Activated CD8-positive, alpha-beta memory T cell treated with anti-CD3 and anti-CD28 coated beads for 36 hours (primary cell): Measurements from ENCODE around the gene GTF2H2C. TPM values are rescaled to one million over a fixed set of nuclear protein-coding genes. Genes with fewer than 3 reads are reported as not detected.
"Not testable (repeated sequence)": the region's sequence is repeated elsewhere in the genome, so short reads cannot be mapped to it uniquely, and the experiment has no call there.

ENCODE experiments used
- CTCF ChIA-PET: fragments of 350-600 bp; sonication (Branson Sonifier 250); formaldehyde crosslinking; loops from one replicate; lab custom pipeline; 2021; ENCODE audit warnings: antibody characterized with exemption; lab: Charles Lee
- POLR2A ChIA-PET: fragments of 350-600 bp; sonication (Branson Sonifier 250); formaldehyde crosslinking; loops from one replicate; lab custom pipeline; 2021; ENCODE audit warnings: antibody characterized with exemption; lab: Charles Lee
- total RNA-seq, 2 experiments: library from RNA; stranded (reverse); gene quantifications; one replicate each; pipeline ENCODE4 v1.2.3, GENCODE V29; 2021

GTF2H2C gene
- total RNA-seq, 2 experiments from 2014 or later: 58.6 to 60.2 TPM

DNA sequence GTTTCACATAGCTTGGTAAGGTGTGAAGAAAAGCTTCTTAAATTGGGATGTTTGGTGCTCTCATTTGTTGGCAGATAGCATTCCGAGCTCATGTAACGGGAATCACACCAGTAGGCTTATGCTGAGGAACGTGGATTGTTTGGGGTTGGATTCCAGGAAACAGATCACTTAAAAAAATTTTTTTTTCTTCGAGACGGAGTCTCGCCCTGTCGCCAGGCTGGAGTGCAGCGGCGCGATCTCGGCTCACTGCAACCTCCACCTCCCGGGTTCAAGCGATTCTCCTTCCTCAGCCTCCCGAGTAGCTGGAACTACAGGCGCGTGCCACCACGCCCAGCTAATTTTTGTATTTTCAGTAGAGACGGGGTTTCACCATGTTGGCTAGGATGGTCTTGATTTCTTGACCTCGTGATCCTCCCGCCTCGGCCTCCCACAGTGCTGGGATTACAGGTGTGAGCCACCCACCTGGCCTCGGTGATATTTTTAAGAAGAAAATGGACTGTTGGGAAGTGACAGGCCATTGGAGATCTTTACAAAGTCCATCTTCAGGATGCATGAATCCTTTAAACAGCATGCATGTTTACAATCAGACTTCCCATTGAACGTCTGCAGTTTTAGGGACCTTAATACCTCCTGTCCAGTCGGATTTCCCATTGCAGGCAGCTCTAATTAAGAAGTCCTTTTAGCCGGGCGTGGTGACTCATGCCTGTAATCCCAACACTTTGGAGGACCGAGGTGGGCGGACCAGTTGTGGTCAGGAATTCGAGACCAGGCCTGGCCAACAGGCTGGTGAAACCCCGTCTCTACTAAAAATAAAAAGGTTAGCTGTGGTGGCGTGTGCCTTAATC is 818 bp downstream of the GTF2H2C start:
- CTCF ChIA-PET, POLR2A ChIA-PET: not testable (repeated sequence)

DNA sequence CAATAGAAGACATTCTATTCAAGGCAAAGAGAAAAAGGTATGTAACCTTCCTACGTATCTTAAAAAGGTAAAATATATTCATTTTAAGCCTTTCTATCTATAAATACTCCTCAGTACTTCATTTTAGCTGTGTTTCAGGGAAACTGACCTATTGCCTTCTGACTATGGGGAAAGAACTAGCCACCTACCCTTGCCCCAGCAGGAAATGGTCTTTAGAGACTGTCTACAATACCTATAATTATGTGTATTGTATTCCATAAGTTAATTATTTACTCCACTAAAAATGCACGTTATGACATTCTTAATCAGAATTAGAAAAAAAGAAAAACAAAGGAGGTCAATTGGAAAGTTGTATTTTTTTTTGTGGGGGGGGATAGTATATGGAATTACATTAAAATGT is 6.2 kb downstream of the GTF2H2C start:
- CTCF ChIA-PET, POLR2A ChIA-PET: not testable (repeated sequence)

DNA sequence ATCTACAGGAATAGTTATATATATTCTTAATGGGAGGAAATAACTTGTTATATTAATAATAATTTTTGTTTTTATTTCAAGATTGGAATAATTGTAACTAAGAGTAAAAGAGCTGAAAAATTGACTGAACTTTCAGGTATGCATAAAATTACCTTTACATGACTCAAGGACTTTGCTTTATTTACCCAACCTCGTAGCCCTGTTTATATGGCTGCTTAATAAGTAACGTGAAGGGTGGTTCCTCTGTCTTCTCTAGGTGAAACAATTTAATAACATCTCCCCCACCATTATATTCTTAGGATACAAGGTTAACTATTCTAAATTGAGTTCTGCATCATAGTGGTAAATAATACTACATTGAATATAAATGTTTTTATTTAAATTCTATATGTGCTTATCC is 8.1 kb downstream of the GTF2H2C start:
- POLR2A ChIA-PET: not testable (repeated sequence)

DNA sequence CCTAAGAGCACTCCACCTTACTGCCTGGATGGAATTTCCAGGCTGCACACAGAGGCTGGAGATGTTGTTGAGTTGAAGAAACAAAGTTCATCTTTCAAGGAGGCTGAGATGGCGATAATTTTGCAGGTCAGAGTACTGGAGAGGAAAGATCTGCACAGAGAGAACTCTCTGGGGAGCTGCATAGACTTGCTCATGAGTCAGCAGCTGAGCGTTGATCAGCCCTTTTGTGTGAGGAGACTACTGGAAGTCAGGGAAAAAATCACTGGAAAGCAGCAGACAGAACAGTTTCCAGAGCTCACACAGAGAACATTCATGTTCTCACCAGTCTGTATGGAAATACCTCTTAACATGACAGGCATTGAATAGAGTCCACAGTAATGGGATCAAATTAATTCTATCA is 23.4 kb downstream of the GTF2H2C start:
- CTCF ChIA-PET, POLR2A ChIA-PET: not testable (repeated sequence)

More for the DNA sequence above, 8.1 kb downstream of the GTF2H2C start:
- CTCF ChIA-PET: not testable (repeated sequence)

DNA sequence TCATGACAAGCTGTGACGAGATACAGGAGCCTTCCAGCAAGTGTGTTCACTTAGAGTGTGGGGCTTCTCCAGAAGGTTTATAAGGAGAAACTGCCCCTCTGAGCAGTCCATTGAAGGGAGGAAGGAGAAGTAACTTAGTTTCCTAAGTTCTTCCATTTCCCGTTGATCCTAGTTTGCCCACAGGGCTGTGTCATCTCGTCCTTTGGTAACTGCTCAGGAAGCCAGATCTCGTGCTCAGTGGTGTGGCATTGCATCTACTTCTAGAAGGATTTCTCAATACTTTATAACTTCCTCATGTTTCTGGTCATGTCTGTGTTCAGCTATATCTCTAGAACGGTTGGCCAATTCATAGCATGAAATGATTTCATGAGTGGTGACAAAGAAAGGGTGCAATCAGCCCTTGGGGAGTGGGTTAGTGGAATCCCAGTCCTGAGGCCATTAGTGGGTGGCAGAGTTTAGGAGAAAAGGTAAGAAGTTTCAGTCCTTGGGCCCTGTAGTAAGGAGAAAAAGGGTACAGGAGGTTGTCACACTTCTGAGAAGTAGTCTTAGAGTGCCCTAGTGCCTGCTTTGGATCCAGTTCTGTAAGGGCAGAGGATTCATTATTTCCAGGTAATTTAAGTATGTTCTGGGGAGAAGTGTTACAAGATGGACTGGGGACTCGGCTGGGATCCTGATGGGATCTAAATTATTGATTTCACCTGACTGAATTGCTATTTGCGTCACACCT is 36.3 kb downstream of the GTF2H2C start:
- POLR2A ChIA-PET, CTCF ChIA-PET: not testable (repeated sequence)

DNA sequence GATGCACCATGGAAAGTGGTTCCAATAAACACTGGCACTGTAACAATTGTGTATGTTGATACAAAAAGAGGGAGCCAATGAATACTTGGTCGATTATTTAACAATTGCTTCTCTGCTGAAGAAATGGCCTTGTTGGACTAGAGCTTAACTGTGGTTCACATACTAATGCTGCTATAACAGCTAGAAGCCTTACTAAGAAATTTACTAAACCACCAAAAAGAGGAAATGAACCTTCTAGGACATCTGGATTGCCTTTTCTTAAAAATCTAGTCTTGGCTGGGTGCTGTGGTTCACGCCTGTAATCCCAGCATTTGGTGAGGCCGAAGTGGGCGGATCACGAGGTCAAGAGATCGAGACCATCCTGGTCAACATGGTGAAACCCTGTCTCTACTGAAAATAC is 42.0 kb downstream of the GTF2H2C start:
- POLR2A ChIA-PET, CTCF ChIA-PET: not testable (repeated sequence)

DNA sequence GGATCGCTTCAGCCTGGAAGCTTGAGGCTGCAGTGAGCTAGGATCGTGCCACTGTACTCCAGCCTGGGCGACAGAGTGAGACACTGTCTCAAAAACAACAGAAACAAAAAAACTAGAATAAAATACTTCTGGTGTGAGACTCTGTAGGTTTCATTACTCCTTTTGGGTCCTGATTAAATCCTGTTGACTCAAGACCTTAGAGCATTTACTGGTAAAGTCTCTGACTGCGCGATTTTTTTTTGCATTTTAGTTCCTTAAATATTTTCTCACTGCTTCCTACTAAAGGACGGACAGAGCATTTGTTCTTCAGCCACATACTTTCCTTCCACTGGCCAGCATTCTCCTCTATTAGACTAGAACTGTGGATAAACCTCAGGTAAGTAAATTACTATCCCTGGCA is 46.8 kb downstream of the GTF2H2C start:
- POLR2A ChIA-PET, CTCF ChIA-PET: not testable (repeated sequence)

DNA sequence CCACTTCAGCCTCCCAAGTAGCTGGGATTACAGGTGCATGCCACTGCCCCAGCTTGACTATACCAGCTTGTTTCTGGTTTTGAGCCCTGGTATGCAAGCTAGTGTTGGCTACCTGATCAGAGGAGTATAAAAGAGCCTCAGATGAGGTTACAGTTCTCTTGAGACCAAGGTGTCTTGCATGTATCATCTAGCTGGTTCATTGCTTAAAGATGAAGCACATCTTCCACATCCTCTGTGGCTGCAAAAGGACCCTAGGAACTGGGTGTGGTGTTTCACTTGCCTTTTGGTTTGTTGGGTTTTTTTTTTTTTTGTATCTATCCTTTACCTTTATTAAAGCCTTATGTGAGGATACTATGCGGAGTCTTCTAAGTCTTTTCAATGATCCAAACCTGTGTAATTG is 47.8 kb downstream of the GTF2H2C start:
- CTCF ChIA-PET, POLR2A ChIA-PET: not testable (repeated sequence)

DNA sequence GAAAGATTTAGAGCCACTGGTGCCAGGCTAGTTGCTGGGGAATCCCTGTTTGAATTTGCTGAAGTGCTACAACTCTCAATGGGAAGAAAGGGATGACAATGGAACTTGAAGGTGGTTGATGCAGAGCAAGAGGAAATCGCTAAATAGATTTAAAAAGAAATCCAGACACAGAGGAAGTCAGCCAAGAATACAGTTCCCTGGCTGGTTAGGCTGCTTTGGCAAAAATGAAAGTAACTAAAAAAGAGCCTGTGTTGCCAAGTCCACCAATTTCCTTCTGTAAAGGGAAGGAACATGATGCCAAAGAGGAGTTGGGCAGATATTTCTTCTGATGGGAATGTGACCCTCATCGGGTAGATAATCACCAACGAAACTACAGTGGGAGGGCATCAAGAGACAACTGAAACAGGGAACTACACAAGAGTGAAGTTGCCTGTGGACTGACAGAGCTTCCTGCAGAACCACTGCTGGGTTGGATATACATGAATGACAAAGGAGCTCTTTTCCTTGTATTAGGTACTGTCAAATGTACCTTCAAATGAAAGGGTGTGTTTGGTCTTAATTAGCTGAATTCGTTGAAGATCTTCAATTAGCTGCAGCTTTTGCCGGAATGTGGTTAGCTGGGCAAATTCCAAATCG is 49.0 kb downstream of the GTF2H2C start:
- POLR2A ChIA-PET, CTCF ChIA-PET: not testable (repeated sequence)

DNA sequence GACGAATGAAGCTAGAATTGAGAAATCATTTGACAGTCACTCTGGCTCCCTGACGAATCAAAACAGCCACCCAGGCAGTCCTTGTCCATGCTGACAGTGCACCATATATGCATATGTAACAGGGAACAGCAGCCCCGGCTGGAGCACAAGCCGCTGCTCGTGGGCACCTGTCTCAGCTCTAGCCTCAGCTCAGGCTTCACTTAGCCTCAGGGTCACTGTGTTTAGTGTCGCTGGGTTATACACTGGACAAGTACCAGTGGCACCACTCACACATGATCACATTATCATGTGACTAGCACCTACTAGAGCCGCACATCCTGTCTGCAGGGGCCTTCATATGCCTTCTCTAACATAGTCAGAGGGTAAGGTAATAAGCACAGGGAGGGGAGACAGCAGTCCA is 54.9 kb downstream of the GTF2H2C start:
- POLR2A ChIA-PET, CTCF ChIA-PET: not testable (repeated sequence)

DNA sequence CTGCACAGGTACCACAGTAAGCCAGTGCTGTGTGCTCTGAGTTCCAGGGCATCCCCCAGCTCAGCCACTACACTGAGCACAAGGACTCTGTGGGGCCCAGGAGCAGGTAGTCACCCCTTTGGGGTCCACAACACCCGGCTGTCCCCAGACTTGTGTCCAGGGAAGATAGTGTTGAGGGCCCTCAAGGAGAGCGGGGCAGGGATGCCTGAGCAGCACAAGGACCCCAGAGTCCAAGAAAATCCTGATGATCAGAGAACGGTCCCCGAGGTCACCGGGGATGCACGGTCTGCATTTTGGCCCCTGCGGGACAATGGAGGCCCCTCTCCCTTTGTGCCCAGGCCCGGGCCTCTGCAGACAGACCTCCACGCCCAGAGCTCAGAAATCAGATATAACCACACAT is 71.9 kb downstream of the GTF2H2C start:
- CTCF ChIA-PET: not testable (repeated sequence)

More for the DNA sequence above, 71.9 kb downstream of the GTF2H2C start:
- POLR2A ChIA-PET: not testable (repeated sequence)

Other genes starting within 250 kb of the GTF2H2C start
- 10 to 100 TPM; 10.1 to 10.3 TPM for gene CCDC125, start 227.4 kb upstream of the GTF2H2C start, total RNA-seq
- 100 to 1,000 TPM; 110 to 112 TPM for gene AK6, start 190.7 kb upstream of the GTF2H2C start, total RNA-seq
- gene TAF9, start 190.7 kb upstream of the GTF2H2C start, total RNA-seq: 10 to 100 TPM; 70.9 to 75.0 TPM
- 10 to 100 TPM; 26.5 to 29.5 TPM for gene RAD17, start 190.4 kb upstream of the GTF2H2C start, total RNA-seq
- under 1 TPM; 0.25 to 0.27 TPM for gene MARVELD2, start 145.1 kb upstream of the GTF2H2C start, total RNA-seq
- under 1 TPM; 0.52 to 0.61 TPM for gene OCLN, start 67.4 kb upstream of the GTF2H2C start, total RNA-seq